ENCODE measurements around the gene ELANE.

DNA sequence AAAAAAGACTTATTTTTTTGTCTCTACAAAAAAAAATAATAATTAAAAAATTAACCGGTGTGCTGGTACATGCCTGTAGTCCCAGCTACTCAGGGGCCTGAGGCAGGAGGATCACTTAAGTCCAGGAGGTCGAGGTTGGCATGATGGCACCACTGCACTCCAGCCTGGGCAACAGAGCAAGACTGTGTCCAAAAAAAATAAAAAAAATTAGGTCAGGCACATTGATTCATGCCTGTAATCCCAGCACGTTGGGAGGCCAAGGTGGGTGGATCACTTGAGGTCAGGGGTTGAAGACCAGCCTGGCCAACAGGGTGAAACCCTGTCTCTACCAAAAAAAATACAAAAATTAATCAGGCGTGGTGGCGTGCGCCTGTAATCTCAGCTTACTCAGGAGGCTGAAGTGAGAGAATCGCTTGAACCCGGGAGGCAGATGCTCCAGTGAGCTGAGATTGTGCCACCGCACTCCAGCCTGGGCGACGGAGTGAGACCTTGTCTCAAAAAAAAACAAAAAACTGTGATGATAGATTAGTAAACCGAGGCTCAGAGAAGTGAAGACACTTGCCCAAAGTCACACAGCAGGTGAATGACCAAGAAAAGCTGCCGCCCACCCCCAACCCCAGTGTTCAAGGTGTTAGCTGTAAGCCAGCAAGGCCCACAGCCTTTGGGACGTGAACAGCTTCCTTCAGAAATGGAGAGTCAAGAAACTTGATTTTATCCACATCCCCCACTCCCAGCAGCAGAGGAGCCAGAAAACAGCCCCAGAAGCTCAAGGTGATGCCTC, 50.5 kb downstream of the ELANE start:
- no peak for TF ChIP-seq GABPA (IDR thresholded peaks at IDR 0.05 in 1 of 2, conservative IDR thresholded peaks at IDR 0.05 in 1 of 2)
- TF ChIP-seq, protein P1, sequence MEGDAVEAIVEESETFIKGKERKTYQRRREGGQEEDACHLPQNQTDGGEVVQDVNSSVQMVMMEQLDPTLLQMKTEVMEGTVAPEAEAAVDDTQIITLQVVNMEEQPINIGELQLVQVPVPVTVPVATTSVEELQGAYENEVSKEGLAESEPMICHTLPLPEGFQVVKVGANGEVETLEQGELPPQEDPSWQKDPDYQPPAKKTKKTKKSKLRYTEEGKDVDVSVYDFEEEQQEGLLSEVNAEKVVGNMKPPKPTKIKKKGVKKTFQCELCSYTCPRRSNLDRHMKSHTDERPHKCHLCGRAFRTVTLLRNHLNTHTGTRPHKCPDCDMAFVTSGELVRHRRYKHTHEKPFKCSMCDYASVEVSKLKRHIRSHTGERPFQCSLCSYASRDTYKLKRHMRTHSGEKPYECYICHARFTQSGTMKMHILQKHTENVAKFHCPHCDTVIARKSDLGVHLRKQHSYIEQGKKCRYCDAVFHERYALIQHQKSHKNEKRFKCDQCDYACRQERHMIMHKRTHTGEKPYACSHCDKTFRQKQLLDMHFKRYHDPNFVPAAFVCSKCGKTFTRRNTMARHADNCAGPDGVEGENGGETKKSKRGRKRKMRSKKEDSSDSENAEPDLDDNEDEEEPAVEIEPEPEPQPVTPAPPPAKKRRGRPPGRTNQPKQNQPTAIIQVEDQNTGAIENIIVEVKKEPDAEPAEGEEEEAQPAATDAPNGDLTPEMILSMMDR (IDR thresholded peaks at IDR 0.05; ENCODE audit: low read depth, low read length, missing input control) = no peak
